DOHH2 (cell line): ENCODE data around the gene STEAP1B.

ENCODE experiments used
- EZH2phosphoT487 ChIP-seq: fragments of 200-600 bp; sonication (generic); IDR thresholded peaks from 2 replicates; pipeline ENCODE4 v1.6.1; 2017; ENCODE audit warnings: borderline replicate concordance, mild to moderate bottlenecking, antibody characterized with exemption, low read length, moderate library complexity, mixed read lengths
- TF ChIP-seq, protein P1 (sequence below): fragments of 200-600 bp; sonication (generic); IDR thresholded peaks from one replicate; pipeline ENCODE4 v1.5.1; 2014; ENCODE audit warnings: antibody characterized with exemption, mild to moderate bottlenecking, low read depth, low read length; ENCODE audit not compliant: poor library complexity, severe bottlenecking

DNA sequence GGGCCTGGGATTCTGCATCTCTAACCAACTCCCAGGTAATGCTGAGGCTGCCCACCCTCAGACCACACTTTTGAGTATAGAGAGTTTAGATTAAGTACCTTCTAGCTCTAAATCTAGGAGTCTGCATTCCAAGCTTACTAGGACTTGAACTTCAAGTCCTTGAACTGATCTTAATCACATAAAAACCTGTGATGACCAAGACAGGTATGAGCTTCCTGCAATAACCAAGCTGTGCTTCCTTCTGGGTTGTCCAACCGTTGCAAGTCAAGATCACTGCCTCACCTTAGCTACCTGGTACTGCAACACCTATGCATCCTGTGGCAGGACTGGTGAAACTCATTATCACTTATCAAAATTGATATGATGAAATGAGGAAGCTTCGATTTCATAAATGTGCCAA is 110.1 kb downstream of the STEAP1B start:
- TF ChIP-seq, protein P1, sequence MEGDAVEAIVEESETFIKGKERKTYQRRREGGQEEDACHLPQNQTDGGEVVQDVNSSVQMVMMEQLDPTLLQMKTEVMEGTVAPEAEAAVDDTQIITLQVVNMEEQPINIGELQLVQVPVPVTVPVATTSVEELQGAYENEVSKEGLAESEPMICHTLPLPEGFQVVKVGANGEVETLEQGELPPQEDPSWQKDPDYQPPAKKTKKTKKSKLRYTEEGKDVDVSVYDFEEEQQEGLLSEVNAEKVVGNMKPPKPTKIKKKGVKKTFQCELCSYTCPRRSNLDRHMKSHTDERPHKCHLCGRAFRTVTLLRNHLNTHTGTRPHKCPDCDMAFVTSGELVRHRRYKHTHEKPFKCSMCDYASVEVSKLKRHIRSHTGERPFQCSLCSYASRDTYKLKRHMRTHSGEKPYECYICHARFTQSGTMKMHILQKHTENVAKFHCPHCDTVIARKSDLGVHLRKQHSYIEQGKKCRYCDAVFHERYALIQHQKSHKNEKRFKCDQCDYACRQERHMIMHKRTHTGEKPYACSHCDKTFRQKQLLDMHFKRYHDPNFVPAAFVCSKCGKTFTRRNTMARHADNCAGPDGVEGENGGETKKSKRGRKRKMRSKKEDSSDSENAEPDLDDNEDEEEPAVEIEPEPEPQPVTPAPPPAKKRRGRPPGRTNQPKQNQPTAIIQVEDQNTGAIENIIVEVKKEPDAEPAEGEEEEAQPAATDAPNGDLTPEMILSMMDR = no peak
- TF ChIP-seq EZH2phosphoT487 = no peak
